Keratinocyte (primary cell): ENCODE results near the gene CSNK1A1. TPM values are rescaled to one million over a fixed set of nuclear protein-coding genes. Genes with fewer than 3 reads are reported as not detected.
A peak's percentile ranks its signal among the peaks of the same experiment; 100 is the strongest.
"Not testable (repeated sequence)": the region's sequence is repeated elsewhere in the genome, so short reads cannot be mapped to it uniquely, and the experiment has no call there.

Experiments
- DNase-seq: peaks from one replicate; pipeline ENCODE4 v3.0.0-alpha.2; 2011; ENCODE audit warnings: low read depth, missing footprints, low spot score
- FAIRE-seq: peaks from 2 replicates; lab custom pipeline; 2011; peaks lifted over from hg19 to GRCh38; lab: Jason Lieb, UNC
- H2AFZ ChIP-seq: 2 replicates; pipeline ENCODE4 v1.6.0; 2012; ENCODE audit warnings: low read length, control low read depth, inconsistent platforms; ENCODE audit not compliant: control insufficient read depth
- H3K27ac ChIP-seq: 2 replicates; pipeline ENCODE4 v1.5.1; 2011; ENCODE audit warnings: low read length; ENCODE audit not compliant: control insufficient read depth, insufficient read depth
- H3K27me3 ChIP-seq: 3 replicates; pipeline ENCODE4 v1.6.0; 2011; ENCODE audit warnings: low read length; ENCODE audit not compliant: control insufficient read depth, insufficient read depth; ENCODE audit errors: extremely low read depth
- H3K36me3 ChIP-seq, 2 experiments: 2 replicates in 1 of 2; 3 replicates in 1 of 2; pipeline ENCODE4 v1.5.1; 2011; ENCODE audit warnings: low read length in 2 of 2, mild to moderate bottlenecking in 1 of 2; ENCODE audit not compliant: control insufficient read depth in 2 of 2, insufficient read depth in 2 of 2; ENCODE audit errors: extremely low read depth in 1 of 2
- H3K4me1 ChIP-seq: 3 replicates; pipeline ENCODE4 v1.5.1; 2011; ENCODE audit warnings: low read length; ENCODE audit not compliant: control insufficient read depth, insufficient read depth; ENCODE audit errors: extremely low read depth
- H3K4me2 ChIP-seq: 3 replicates; pipeline ENCODE4 v1.6.0; 2011; ENCODE audit warnings: low read depth, low read length; ENCODE audit not compliant: control insufficient read depth, insufficient read depth; ENCODE audit errors: extremely low read depth
- H3K4me3 ChIP-seq, 3 experiments: fragments of 200-600 bp in 1 of 3; sonication (generic) in 1 of 3; 2 replicates in 2 of 3; 3 replicates in 1 of 3; pipeline ENCODE4 v1.5.1; 2011 to 2016; ENCODE audit warnings: low read length in 3 of 3, mild to moderate bottlenecking in 3 of 3, control low read depth in 2 of 3, inconsistent platforms in 1 of 3, low read depth in 1 of 3, mixed read lengths in 1 of 3, mixed run types in 1 of 3, moderate library complexity in 1 of 3; ENCODE audit not compliant: control insufficient read depth in 2 of 3, insufficient read depth in 2 of 3; ENCODE audit errors: extremely low read depth in 1 of 3
- H3K79me2 ChIP-seq: 2 replicates; pipeline ENCODE4 v1.6.0; 2012; ENCODE audit warnings: low read length; ENCODE audit not compliant: control insufficient read depth, insufficient read depth
- H3K9ac ChIP-seq: 3 replicates; pipeline ENCODE4 v1.6.0; 2011; ENCODE audit warnings: low read length; ENCODE audit not compliant: control insufficient read depth, insufficient read depth; ENCODE audit errors: extremely low read depth
- H3K9me1 ChIP-seq: 3 replicates; pipeline ENCODE4 v1.6.0; 2011; ENCODE audit warnings: low read length; ENCODE audit not compliant: control insufficient read depth, insufficient read depth; ENCODE audit errors: extremely low read depth
- H3K9me3 ChIP-seq: 2 replicates; pipeline ENCODE4 v1.5.1; 2012; ENCODE audit warnings: low read depth, low read length; ENCODE audit not compliant: control insufficient read depth
- H4K20me1 ChIP-seq: 3 replicates; pipeline ENCODE4 v1.6.0; 2011; ENCODE audit warnings: low read length; ENCODE audit not compliant: control insufficient read depth, insufficient read depth; ENCODE audit errors: extremely low read depth
- CTCF ChIP-seq, 3 experiments: IDR thresholded peaks in 1 of 3; conservative IDR thresholded peaks in 1 of 3; optimal IDR thresholded peaks in 1 of 3; 2 replicates in 2 of 3; 3 replicates in 1 of 3; pipeline versions ENCODE3 to v1.5.1; 2011; ENCODE audit warnings: low read length in 3 of 3, mild to moderate bottlenecking in 3 of 3, moderate library complexity in 2 of 3, control low read depth in 1 of 3, inconsistent platforms in 1 of 3; ENCODE audit not compliant: insufficient read depth in 2 of 3; ENCODE audit errors: extremely low read depth in 1 of 3
- EZH2 ChIP-seq: IDR thresholded peaks from one replicate; pipeline ENCODE4 v1.6.1; 2012; ENCODE audit warnings: inconsistent platforms, mild to moderate bottlenecking, low read length, moderate library complexity
- dilution Hi-C: fragments of 300-500 bp; cut with MboI; formaldehyde crosslinking; loops from one replicate; pipeline ENCODE4 v1.7.0; 2020; ENCODE audit warnings: low sequenced_read_pairs; ENCODE audit not compliant: extremely low pct_ligation_motif_present
- polyA plus RNA-seq, 5 experiments: library from polyadenylated mRNA; depleted of rRNA in 3 of 5; stranded (reverse) in 3 of 5; stranded (forward) in 1 of 5; unstranded in 1 of 5; fragments of >200 nt; gene quantifications; 1 replicate in 1 of 5; 2 replicates in 3 of 5; 3 replicates in 1 of 5; pipeline versions ENCODE4 v1.2.1 to v1.2.3, GENCODE V29; 2011 to 2012; ENCODE audit warnings: missing spikeins in 2 of 5, low read depth in 1 of 5, low replicate concordance in 1 of 5

The CSNK1A1 gene
- polyA plus RNA-seq, 1 donor (not counting 4 experiments of a cell fraction or from before 2014, with no cell fraction given), result 289 TPM

GRCh38 chr5:149564542-149565140 lies 13.4 kb upstream of the CSNK1A1 start:
- dilution Hi-C loops, result not testable (repeated sequence)

GRCh38 chr5:149563466-149563865 lies 12.2 kb upstream of the CSNK1A1 start:
- H4K20me1 ChIP-seq, result no peaks in the 10 kb centered on the region
- H3K79me2 ChIP-seq, result no peaks in the 10 kb centered on the region
- peak overlapping the region; percentile 92 for H3K27ac ChIP-seq
- H3K9me1 ChIP-seq, result no peaks in the 10 kb centered on the region
- dilution Hi-C loops, result no loop called here
- H3K27me3 ChIP-seq, result no peaks in the 10 kb centered on the region
- no peak overlapping the region for H3K4me3 ChIP-seq
- FAIRE-seq (no peak), DNase-seq (no peak)
- peak overlapping the region; percentile 31 for H3K9ac ChIP-seq
- TF ChIP-seq EZH2, result no peak
- TF ChIP-seq CTCF (optimal IDR thresholded peaks at IDR 0.05 in 1 of 3, IDR thresholded peaks at IDR 0.05 in 1 of 3, conservative IDR thresholded peaks at IDR 0.05 in 1 of 3; ENCODE audit: extremely low read depth in 1 of 3, insufficient read depth in 2 of 3, low read length in 3 of 3), result no peak
- peak overlapping the region; percentile 47 for H3K4me2 ChIP-seq
- peak overlapping the region; percentile 64 for H2AFZ ChIP-seq
- H3K36me3 ChIP-seq, result no peaks in the 10 kb centered on the region
- H3K9me3 ChIP-seq, result no peaks in the 10 kb centered on the region
- peaks cover 25% of the 10 kb centered on the region for H3K4me1 ChIP-seq

More at GRCh38 chr5:149564542-149565140, 13.4 kb upstream of the CSNK1A1 start:
- H3K4me3 ChIP-seq, H3K4me2 ChIP-seq, H3K27me3 ChIP-seq, H4K20me1 ChIP-seq, H3K36me3 ChIP-seq, H3K9me1 ChIP-seq, H3K9me3 ChIP-seq, H2AFZ ChIP-seq, H3K79me2 ChIP-seq, H3K9ac ChIP-seq, DNase-seq: not testable (repeated sequence)
- Histone ChIP-seq H3K27ac (peak overlapping the region; percentile 92), H3K4me1 (peaks cover 25% of the 10 kb centered on the region)
- peak; percentile 37 to 61 (median 56) for TF ChIP-seq CTCF (optimal IDR thresholded peaks at IDR 0.05 in 1 of 3, IDR thresholded peaks at IDR 0.05 in 1 of 3, conservative IDR thresholded peaks at IDR 0.05 in 1 of 3; ENCODE audit: extremely low read depth in 1 of 3, insufficient read depth in 2 of 3, low read length in 3 of 3)
- FAIRE-seq, result peak; percentile 95
